Measurements from ENCODE around the gene COMMD6. TPM values are rescaled to one million over a fixed set of nuclear protein-coding genes. Genes with fewer than 3 reads are reported as not detected.

COMMD6 gene
- total and polyA plus RNA-seq, 2 of the 13 experiments (the other 11 are each of a cell fraction or from before 2014, with no cell fraction given), result 97.0 to 164 TPM

DNA sequence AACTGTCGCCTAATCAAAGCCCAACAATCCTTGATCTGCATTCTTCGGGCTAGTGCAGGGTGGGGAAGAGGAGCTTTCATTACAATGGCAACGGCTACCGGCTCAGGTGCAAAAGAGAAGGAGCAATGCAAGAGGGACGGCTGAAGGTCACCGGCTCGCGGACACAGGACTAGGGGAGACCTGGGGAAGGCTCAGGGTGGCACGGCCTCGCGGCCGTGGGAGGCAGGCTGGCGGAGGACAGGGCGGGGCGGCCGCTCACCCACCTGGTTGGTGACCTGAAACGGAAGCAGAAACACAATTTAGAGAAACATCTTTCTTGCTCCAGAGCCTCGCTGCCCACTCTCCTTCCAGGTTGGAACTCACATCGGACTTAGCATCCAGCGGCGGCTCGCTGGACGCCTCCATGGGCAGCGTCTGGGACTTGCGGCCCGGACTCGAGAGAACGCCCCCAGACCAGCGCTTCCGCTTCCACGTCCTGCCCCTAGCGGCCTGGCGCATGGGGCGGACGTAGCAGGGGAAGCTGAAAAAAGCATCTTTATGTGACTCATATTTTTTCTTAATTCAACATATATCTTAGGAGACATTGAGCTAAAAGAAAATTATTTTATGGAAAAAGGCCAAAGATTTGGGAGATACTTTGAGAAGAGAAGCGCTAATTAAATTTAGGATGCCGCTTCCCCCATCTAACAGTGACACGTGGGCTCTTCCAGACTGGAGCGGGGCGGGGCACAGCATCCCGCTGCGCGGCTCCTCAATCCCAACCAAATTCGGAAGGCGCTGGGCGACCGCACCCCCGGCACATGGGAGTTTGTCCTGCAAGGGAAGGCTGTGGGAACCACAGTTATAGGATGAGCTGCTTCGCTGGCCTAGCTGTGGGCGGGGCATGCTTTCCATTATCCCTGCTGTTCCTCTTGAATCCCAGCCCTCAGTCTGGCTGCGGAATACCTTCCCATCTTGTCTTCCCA lies at the start of gene COMMD6 (continued):
- no peak for TF ChIP-seq CEBPB (IDR thresholded peaks at IDR 0.05; ENCODE audit: borderline replicate concordance, low read depth, low read length)
- TF ChIP-seq, protein P1, sequence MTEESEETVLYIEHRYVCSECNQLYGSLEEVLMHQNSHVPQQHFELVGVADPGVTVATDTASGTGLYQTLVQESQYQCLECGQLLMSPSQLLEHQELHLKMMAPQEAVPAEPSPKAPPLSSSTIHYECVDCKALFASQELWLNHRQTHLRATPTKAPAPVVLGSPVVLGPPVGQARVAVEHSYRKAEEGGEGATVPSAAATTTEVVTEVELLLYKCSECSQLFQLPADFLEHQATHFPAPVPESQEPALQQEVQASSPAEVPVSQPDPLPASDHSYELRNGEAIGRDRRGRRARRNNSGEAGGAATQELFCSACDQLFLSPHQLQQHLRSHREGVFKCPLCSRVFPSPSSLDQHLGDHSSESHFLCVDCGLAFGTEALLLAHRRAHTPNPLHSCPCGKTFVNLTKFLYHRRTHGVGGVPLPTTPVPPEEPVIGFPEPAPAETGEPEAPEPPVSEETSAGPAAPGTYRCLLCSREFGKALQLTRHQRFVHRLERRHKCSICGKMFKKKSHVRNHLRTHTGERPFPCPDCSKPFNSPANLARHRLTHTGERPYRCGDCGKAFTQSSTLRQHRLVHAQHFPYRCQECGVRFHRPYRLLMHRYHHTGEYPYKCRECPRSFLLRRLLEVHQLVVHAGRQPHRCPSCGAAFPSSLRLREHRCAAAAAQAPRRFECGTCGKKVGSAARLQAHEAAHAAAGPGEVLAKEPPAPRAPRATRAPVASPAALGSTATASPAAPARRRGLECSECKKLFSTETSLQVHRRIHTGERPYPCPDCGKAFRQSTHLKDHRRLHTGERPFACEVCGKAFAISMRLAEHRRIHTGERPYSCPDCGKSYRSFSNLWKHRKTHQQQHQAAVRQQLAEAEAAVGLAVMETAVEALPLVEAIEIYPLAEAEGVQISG (CRISPR knock-in tag; IDR thresholded peaks at IDR 0.05), result peak; percentile 78
- 0 out of 2 replicates have a peak, but pooled peaks have one; percentile 9 for TF ChIP-seq NFYB (CRISPR knock-in tag; IDR thresholded peaks at IDR 0.05)
- no peak for TF ChIP-seq SOX6 (IDR thresholded peaks at IDR 0.05)
- peak; percentile 36; the same call in 1 of the 2 replicates for TF ChIP-seq SOX6 (CRISPR knock-in tag; IDR thresholded peaks at IDR 0.05)
- no peak for TF ChIP-seq TCF7 (IDR thresholded peaks at IDR 0.05; ENCODE audit: low read depth)
- no peak for TF ChIP-seq TCF7L2 (IDR thresholded peaks at IDR 0.05; ENCODE audit: low read depth, low read length)
- TF ChIP-seq, protein P2, sequence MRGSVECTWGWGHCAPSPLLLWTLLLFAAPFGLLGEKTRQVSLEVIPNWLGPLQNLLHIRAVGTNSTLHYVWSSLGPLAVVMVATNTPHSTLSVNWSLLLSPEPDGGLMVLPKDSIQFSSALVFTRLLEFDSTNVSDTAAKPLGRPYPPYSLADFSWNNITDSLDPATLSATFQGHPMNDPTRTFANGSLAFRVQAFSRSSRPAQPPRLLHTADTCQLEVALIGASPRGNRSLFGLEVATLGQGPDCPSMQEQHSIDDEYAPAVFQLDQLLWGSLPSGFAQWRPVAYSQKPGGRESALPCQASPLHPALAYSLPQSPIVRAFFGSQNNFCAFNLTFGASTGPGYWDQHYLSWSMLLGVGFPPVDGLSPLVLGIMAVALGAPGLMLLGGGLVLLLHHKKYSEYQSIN (CRISPR knock-in tag; IDR thresholded peaks at IDR 0.05; ENCODE audit: borderline replicate concordance), result no peak
- TF ChIP-seq ZSCAN31 (CRISPR knock-in tag; IDR thresholded peaks at IDR 0.05; ENCODE audit: low read depth), result no peak
- TF ChIP-seq RXRB (CRISPR knock-in tag; IDR thresholded peaks at IDR 0.05; ENCODE audit: borderline replicate concordance), result peak; percentile 10; the same call in 1 of the 2 replicates
- TF ChIP-seq, protein P3, sequence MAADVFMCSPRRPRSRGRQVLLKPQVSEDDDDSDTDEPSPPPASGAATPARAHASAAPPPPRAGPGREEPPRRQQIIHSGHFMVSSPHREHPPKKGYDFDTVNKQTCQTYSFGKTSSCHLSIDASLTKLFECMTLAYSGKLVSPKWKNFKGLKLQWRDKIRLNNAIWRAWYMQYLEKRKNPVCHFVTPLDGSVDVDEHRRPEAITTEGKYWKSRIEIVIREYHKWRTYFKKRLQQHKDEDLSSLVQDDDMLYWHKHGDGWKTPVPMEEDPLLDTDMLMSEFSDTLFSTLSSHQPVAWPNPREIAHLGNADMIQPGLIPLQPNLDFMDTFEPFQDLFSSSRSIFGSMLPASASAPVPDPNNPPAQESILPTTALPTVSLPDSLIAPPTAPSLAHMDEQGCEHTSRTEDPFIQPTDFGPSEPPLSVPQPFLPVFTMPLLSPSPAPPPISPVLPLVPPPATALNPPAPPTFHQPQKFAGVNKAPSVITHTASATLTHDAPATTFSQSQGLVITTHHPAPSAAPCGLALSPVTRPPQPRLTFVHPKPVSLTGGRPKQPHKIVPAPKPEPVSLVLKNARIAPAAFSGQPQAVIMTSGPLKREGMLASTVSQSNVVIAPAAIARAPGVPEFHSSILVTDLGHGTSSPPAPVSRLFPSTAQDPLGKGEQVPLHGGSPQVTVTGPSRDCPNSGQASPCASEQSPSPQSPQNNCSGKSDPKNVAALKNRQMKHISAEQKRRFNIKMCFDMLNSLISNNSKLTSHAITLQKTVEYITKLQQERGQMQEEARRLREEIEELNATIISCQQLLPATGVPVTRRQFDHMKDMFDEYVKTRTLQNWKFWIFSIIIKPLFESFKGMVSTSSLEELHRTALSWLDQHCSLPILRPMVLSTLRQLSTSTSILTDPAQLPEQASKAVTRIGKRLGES (CRISPR knock-in tag; IDR thresholded peaks at IDR 0.05; ENCODE audit: borderline replicate concordance), result no peak
- 0 out of 2 replicates have a peak, but pooled peaks have one; percentile 65 for TF ChIP-seq MTF2 (CRISPR knock-in tag; IDR thresholded peaks at IDR 0.05; ENCODE audit: borderline replicate concordance)
- TF ChIP-seq AGO2 (optimal IDR thresholded peaks at IDR 0.05; ENCODE audit: low read depth, low read length), result peak; percentile 30
- no peak for TF ChIP-seq REXO4 (CRISPR knock-in tag; IDR thresholded peaks at IDR 0.05; ENCODE audit: borderline replicate concordance)
- no peak for TF ChIP-seq ZNF20 (CRISPR knock-in tag; IDR thresholded peaks at IDR 0.05)
- TF ChIP-seq, protein P4, sequence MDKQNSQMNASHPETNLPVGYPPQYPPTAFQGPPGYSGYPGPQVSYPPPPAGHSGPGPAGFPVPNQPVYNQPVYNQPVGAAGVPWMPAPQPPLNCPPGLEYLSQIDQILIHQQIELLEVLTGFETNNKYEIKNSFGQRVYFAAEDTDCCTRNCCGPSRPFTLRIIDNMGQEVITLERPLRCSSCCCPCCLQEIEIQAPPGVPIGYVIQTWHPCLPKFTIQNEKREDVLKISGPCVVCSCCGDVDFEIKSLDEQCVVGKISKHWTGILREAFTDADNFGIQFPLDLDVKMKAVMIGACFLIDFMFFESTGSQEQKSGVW (CRISPR knock-in tag; IDR thresholded peaks at IDR 0.05; ENCODE audit: borderline replicate concordance), result no peak
- TF ChIP-seq ATM (IDR thresholded peaks at IDR 0.05; ENCODE audit: borderline replicate concordance), result no peak
- TF ChIP-seq, protein P5, sequence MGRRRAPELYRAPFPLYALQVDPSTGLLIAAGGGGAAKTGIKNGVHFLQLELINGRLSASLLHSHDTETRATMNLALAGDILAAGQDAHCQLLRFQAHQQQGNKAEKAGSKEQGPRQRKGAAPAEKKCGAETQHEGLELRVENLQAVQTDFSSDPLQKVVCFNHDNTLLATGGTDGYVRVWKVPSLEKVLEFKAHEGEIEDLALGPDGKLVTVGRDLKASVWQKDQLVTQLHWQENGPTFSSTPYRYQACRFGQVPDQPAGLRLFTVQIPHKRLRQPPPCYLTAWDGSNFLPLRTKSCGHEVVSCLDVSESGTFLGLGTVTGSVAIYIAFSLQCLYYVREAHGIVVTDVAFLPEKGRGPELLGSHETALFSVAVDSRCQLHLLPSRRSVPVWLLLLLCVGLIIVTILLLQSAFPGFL (CRISPR knock-in tag; IDR thresholded peaks at IDR 0.05), result no peak
- peak; percentile 75 for TF ChIP-seq ZSCAN9 (CRISPR knock-in tag; IDR thresholded peaks at IDR 0.05; ENCODE audit: borderline replicate concordance)
- TF ChIP-seq SRF (IDR thresholded peaks at IDR 0.05; ENCODE audit: low read depth, low read length), result peak; percentile 44; the same call in 1 of the 2 replicates

Data from HepG2 (cell line).